ENCODE measurements around the gene CETN3. TPM values are rescaled to one million over a fixed set of nuclear protein-coding genes. Genes with fewer than 3 reads are reported as not detected.
"Not testable (repeated sequence)": the region's sequence is repeated elsewhere in the genome, so short reads cannot be mapped to it uniquely, and the experiment has no call there.

The CETN3 gene
- polyA plus RNA-seq, 10 donors = 27.6 to 37.8 (median 33.5) TPM

DNA sequence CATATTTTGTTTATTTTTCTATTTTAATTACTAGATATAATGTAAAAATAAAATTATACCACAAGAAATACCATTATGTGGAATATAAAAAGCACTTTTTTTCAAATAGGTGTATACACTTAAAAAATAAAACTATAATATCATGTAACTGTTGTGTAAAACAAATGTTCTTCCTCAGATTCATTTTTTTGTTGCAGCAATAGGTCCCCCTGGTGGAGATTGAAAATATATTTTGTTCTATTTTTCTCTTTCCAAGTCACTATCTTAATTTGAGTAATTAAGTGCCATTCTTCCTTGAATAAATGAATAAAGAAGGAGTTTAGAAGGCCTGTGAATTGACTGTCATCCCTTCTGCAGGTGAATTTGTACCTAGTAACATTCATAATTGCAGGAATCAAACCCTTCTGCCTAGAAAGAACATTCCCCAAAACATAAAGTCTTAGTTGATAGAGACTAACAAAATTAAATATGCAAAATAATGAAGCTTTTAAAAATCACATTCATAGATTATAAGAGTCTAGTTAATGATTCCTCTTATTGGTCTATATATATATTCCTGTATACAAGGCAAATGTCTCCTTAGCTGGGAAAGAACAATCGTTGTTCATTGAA is 23.4 kb downstream of the CETN3 start:
- DNase-seq = peak; percentile 6 to 24 (median 6)

DNA sequence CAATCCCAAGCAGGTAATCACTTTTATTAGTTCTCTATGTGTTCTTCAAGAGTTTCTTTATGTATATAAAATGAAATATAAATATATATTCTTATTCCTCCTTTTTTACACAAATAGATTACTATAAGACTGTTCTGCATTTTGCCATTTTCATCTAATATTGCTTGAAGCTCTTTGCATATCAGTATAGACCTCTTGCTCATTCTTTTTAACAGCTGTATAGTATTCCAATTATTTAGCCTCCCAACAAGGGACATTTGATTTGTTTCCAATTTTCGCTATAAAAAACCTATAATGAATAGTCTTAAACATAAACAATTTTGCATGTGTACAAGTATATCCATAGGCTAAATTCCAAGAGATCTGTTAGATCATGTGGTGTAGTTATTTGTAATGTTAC is 25.2 kb downstream of the CETN3 start:
- DNase-seq = no peak

DNA sequence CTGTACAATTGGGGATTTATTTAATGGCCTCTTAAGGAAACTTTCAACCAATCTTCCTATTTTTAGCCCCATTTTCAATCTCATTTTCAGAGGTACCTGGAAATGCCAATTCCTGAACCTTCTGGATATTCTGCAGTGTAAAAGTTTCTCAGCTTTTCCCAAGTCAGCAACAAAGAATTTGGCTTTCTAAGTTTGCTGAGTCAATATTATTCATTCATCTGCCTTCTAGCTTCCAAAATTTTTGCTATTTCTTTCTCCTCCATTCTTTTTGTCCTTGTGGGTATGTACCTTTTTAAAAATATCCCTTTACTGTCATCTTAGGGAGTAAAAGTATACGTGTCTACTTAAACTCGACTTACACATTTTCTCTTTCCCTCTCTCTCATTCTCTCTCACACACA is 25.7 kb downstream of the CETN3 start:
- DNase-seq = no peak

DNA sequence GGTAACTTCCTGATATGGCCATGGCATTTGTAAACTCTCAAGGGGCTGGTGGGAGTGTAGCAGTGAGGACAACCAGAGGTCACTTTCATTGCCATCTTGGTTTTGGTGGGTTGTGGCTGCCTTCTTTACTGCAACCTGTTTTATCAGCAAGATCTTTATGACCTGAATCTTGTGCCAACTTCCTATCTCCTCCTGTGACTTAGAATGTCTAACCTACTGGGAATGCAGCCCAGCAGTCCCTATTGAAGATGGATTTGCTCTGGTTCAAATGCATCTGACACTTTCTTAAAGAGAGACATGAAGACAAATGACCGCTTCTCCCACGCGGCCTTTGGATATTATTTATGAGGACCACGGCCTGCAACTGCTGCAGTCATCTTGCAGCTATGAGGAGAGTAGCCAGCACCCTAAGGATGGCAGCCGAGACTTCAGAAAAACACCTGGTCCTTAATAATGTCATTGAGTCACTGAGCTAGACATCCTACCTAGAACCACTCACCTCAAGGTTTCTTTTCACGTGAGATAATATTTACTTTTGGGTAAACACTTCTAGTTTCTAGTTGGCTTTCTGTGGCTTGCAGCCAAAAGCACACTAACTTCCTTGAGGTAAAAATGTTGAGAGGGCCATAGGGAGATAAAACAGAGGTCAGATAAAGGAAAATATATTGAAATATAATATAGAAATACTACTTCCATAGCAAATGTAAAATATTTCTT is 28.2 kb downstream of the CETN3 start:
- DNase-seq = no peak

DNA sequence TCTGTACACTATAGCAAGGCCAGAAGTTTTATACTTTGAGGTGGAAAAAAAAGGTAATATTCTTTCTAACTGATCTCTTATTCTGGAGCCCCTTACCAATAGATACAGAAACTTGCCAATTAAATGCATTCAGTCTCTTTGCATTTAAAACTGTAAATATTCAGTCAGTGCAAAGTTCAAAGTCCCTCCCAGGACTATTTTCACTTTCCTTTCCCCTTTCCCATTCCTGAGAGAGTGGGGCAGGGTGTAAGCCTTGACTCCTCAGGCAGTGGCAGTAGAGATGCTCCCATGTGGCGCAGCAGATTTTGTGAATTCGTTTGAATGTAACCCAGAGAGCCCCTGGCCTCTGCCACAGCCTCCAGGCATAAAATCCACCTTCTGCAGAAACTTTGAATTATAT is 29.9 kb downstream of the CETN3 start:
- no peak for DNase-seq

DNA sequence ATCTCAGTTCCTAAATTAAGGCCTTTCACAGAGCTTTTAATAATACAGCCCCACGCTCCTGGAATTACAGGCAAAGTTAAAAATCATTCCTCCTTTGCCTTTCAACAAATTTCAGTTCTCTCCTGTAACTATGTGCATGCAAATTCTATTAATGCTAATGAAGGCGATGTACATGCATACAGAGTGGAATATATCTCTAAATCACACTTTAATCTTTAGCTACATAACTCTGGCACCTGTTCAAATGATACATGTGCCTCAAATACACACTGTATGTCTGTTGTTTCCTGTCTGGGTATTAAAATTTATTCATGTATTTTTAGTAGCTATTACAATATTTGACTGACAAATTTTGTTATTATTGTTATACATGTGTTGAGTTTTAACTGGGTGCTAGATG is 30.8 kb downstream of the CETN3 start:
- DNase-seq = no peak

DNA sequence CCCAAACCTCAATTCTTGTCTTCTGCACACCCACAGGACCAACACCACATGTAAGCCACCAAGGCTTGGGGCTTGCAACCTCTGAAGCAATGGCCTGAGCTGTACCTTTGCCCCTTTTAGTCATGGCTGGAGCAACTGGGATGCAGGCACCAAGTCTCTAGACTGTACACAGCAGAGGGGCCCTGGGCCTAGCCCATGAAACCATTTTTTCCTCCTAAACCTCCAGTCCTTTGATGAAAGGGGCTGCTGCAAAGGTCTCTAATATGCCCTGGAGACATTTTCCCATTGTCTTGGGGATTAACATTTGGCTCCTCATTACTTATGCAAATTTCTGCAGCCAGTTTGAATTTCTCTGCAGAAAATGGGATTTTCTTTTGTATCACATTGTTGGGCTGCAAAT is 38.3 kb downstream of the CETN3 start:
- not testable (repeated sequence) for DNase-seq

DNA sequence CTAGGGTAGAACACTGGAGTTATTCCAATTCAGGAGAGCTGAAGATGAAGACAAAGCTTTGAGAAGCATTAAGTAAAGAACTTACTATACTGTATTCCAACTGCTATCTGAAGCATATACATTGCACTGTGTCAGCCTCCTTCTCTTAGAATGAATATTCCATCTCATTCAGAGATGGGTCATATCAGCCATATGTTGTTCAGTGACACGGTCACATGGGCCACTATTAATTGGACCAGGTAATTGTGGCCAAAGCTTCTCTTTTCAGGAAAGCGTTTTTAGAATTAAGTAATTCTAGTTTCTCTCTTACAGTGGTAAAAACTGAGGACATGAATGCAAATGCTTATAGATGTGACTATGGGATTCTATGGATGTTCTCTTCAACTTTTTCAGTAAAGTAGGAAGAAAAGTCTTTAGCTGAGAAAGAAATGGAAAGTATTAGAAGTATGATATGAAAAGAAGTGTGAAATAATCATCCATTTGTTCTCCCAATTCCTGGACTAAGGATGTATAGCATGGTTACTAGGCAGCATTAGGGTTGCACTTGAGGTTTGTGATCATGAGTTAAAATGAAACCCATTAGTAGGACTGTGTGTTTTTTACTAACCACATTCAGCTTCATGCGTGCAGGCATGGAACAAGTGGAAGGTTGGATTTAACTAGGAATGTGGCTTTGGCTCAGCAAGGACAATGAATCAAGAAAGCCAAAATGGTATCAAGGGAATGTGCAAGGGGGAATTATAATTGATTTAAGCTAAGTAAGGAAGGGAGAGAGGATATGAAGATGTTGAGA is 40.9 kb downstream of the CETN3 start:
- DNase-seq = no peak

DNA sequence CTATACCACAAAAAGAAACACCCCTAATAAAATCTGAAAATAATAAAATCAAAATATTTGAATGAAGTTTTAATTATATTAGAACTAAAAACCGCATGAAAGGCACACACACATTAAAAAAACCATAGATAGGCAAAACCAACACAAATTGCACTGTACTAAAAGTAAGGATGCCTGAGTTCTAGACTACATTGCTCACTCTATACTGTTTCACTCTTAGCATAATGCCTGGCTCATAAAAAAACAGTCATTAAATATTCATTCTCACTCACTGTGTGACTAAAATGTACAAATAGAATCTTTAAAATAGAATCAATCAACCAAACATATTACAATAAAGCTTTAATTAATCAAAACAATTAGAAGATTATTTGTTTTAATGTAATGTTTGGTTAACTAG is 41.7 kb downstream of the CETN3 start:
- DNase-seq = no peak

DNA sequence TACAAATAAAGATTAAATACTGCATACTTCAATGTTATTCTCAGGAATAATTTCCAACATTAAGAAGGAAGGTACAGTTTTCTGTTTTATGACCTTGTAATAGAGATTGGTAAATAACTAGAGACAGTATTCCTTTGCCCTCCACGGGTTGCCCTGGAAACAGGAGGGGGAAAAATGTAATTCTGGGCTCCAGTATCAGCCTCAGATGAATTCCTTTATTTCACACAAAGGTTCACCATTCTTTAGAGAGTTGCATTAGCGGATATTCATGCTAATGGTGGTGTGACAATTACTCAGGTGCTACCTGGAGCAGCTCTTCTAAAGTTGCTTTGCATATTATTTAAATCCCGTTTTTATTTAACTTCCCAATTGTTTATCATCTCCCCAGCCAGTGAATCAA is 42.6 kb downstream of the CETN3 start:
- DNase-seq = no peak

DNA sequence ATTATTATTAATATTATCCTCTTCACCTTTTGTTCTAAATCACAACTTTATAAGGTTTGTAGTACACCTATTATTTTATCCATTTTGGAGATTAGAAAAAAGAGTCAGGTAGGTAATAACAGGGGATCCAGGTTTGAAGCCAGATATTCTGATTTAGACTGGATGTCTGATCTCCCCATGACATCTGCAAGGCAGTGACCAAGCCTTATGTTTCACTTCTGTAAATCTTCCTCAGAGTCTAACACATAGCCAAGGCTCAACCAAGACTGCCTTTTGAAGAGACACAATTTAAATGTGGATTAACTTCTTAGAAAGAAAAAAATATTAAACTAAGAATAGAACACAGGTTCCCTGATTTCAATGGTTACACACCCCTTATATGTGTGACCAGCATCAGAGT is 44.2 kb downstream of the CETN3 start:
- DNase-seq = no peak

DNA sequence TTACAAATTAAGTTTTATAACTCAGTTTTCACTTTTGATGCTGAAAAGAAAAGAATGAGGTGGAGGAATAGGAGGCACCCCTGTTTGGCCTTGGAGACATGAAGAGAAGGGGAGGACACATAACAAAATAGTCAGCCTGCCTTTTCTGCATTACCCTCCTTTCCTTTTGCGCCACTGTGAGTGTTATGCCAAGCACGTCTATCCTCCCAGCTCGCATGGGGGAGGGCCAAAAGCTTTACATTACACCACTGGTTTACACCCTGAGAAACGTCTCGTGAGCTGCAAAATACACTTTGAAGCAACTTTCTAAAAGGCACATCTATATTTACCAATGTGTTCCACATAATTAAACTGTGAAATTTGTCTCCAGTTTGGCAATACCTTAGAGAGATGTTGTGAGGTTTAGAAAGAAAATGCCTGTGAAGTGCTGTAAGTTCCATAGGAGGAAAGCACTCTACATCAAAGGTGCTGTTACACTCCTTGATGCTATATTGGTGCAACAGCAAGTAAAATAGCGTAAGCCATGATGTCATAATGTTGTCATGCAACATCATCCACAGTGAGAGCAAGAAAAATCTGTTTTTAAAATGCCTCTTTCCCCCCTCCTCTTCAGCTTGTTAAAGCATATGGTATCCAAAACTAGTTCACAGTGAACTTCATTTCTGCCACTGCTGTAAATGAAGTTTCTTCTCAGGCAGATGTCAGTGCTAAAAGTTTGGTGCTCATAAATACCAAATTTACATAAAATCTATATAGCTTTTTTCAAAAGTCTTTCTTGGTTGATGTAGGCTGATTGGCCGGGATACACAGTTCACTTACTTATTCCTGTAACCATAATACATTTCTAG is 50.3 kb downstream of the CETN3 start:
- no peak for DNase-seq

DNA sequence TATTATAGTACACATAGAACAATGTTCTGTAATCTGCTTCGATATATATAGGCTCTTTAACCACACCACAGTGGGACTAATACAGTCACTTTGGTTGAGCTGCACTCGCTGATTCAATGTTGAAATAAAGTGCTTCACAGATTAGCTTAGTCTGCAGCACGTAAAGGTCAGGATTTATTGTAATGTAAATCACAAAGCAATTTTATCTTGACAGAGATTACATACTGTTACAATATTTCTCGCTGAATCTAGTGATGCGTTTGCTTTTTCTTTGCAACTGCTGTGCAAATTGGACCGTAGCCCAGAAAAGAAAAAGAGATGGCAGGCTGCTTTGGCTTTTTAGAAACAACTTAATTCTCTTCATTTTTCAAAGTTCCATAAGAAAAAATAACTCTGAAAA is 52.9 kb downstream of the CETN3 start:
- DNase-seq = peak; percentile 26 to 80 (median 62)

DNA sequence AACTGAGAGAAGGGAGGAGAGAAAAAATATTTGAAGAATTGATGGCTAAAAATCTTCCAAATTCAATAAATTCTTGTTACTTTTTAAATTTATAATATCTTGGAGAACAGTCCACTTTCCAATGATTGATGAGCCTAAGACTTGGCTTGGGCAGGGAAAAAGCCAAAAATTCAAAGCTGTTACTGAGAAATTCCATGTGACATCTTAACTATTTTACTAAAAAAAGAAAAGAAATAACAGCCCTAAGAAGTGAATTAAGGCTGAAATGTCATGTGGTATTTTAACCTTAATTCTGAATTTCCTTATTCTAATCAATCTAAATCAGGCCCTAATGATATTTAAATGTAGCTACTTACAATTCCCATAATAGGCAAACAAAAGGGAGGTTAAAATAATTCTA is 53.4 kb downstream of the CETN3 start:
- DNase-seq = peak in 1 of 3 donors; percentile 1

DNA sequence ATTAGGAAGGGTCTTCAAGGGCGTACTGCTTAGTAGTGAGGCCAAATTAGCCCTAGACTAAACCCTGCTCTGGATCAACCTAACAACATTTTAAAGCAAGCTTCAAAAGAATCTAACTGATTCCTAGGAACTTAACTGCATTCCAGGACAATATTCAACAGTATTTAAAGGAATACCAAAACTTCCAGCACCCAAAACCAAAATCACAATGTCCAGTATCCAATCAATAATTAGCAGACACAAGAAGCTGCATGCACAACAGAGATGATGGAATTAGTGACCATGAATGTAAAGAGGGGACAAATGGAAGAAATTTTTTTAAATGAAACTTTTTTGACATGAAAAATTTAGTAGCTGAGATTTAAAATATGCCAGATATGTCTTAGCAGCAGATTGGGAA is 53.9 kb downstream of the CETN3 start:
- no peak for DNase-seq

DNA sequence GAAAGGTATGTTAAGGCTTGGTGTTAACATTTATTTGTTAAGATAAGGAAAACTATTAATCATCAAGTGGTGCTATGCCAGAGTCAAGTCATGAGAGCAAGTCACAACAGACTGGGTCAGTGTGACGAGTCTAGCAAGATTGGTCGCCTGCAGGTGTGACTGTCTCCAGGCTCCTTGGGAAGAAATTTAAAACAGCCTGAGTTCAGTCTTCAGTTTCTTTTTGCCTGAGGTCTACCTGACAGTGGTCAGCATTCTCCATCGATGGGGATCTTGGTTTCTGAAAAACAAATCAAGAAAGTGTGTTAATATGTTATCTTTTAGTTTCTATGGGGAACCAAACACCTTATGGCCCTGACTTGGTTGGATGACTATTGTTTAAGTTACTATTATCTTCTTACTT is 56.3 kb downstream of the CETN3 start:
- DNase-seq = no peak

DNA sequence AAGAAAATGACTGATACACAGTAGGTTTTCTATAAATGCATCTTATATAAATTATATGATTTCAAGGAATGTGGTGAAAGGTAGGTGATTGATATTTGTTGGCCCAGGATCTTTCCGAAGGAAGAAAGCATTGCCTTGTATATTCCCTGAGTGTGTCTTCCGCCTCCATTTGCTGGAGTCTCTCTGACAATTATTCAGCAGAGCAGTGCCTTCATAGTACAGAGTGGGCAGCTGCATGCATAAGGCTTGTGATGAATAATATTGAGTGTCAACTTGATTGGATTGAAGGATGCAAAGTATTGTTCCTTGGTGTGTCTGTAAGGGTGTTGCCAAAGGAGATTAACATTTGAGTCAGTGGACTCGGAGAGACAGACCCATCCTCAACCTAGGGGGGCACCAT is 58.5 kb downstream of the CETN3 start:
- no peak for DNase-seq

DNA sequence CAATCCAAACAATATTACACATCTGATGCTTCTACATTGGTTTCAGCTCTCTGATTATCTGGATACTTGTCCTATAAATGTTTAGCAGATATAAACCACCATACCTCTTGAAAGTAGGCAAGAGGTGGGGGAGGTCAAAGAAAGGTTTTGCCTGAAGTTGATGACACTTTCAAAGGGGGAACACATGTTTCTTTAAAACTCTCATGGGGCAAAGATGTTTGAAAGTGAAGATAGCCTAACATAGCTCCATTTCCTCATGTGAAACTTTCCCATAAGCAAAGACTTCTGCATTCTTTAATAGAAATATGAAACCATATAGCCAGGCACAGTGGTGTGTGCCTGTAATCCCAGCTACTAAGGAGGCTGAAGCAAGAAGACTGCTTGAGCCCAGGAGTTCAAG is 62.1 kb downstream of the CETN3 start:
- DNase-seq = no peak

DNA sequence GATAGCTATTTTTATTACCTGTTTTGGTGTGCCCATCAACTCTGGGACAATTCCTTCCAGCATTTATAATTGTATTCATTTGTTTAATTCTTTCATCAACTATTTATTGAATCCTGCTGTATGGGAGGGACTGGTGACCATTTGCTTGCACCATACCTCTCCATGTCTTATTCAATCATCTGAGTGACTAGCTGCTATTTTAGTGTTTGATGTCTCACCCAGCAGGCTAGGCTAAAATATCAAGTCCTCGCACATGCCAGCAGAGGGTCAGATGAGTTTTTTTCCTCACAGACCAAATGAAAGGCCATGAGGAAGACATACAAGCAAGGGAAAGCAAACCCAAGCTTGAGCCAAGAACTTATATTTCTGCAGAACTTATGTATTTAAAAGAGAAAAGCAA is 63.9 kb downstream of the CETN3 start:
- no peak for DNase-seq

DNA sequence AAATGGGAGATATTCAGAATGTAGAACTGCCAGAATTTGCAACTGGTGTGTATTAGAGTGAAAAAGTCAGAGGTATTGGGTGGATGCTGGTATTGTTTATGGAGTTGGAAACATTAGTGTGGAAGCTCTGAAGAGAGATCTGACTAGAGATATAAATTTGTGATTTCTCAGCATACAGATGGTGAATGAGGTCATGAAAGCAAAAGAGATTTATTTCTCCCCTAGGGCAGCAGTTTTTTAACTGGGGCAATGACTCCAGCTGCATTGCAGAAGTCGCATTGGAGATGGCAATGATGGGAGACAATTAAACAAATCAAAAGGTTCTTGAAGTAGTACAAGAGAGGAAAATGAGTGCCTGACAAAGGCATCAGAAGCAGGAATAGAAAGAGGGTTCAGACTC is 64.9 kb downstream of the CETN3 start:
- peak in 1 of 3 donors; percentile 7 for DNase-seq

DNA sequence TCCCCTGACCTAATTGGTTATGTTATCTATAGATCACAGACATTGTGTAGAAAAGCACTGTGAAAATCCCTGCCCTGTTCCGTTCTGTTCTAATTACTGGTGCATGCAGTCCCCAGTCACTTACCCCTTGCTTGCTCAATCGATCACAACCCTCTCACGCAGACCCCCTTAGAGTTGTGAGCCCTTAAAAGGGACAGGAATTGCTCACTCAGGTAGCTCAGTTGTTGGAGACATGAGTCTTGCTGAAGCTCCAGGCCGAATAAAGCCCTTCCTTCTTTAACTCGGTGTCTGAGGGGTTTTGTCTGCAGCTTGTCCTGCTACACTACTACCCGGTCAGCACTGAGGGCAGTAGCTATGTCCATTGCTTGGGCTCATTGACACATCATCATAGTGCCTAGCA is 65.8 kb downstream of the CETN3 start:
- not testable (repeated sequence) for DNase-seq

DNA sequence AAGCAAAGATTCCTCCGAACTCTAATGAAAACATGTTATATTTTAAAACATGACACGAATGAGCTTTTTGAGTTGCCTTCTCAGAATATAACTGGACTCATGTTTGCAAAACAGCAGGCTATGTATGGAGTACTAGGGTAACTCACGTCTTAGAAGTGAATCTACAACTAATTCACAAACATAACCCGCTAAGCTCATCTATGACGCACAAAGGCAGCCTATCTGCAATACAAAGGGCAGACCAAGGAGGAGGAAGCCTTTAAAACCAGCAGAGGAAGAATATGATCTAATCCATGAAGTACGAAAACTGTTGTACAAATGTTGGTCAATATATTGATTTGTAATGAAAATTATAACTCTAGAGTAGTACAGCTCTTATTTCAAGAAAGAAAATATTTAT is 67.0 kb downstream of the CETN3 start:
- DNase-seq = no peak
